Measurements from ENCODE around the gene CPEB2.

The CPEB2 gene

DNA sequence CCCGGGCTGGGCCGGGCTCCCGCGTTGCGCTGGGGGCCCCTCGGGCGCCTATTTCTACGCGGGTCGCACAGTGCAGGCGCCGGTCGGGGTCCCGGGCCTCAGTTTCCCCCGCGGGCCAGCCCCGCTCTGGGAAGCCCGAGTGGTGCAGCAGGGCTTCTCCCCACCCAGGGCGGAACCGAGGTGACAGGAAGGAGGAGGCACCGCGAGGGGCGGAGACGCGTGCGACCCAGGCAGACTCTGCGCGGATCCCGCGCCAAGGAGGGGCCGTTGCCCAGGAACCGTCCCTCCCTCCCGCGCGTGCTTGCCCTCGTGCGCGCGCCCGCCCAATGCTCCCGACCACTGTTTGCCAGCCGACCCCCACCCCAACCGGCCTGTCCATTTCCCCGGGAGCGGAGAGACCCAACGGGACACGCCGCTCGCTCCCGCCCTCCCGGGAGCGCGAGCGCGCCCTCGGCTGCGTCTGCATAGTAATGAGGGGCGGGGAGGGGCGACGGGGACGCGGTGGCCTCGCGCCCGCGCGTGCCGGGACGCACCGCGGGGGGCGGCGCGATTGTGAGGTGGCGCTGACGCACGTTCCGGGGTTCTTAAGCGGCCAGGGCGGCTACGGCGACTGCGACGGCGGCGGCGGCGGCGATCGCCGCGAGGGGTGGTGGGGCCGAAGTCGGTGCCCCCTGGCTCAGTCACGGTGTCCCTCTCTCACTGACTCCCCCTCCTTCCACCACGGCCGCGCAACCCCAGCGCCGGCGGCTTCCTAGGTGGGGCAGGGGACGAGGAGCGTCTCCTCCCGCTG lies at the start of gene CPEB2:
CPEB2 (plus strand) TSS at position 613 of the 790 bp plus-strand sequence. CDS start 193 bp downstream, outside the sequence.
- peak; percentile 95 for DNase-seq

DNA sequence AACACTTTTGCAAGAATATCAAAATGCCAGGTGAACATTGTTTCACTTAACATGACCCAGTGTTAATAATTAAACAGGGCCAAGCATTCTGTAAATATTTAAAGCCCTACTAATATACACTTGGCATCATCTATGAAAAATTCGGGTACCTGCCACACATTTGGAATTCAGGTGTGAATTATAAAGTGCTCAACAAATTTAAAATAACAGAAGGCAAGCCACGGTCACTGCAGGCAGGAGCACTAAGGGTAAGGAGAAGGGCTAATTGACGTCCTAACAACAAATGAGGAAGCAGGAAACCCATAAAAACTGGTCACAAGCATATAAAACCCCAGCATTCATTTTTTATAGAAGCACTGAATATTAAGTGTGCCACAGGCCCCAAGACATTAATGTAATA lies 43.8 kb upstream of the CPEB2 start:
- DNase-seq = no peak

DNA sequence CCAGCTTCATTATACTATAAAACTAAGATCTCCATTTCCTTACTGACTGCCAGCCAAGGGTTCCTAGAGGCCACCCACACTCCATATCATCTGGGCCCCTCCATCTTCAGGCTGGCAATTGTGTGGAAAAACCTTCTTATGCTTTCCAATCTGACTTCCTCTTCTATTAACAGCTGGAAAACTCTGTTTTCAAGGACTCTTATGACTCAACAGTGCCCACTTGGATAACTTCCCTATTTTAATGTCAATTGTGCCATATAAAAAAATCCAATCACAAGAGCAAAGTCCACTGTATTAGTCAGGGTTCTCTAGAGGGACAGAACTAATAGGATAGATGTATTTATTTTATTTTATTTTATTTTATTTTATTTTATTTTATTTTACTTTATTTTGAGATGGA lies 41.0 kb upstream of the CPEB2 start:
- DNase-seq = no peak

DNA sequence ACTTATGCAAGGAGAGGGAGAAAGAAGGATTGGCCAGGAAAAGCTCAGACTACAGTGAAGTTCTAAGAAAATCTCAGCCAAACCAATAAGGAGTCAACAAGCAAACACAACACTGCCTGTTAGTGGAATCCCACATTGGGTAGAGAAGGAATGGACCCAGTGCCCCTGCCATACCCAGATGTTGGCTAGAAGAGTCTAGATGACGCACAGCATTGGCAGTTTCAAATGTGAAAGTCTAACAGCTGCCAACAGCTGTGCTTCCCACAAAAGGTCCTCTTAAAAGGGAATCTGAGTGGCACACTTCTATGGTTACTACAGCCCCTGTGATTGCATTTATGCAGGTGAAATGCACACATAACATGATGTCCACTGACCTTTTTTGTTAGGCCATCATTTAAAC lies 37.2 kb upstream of the CPEB2 start:
- DNase-seq = no peak

DNA sequence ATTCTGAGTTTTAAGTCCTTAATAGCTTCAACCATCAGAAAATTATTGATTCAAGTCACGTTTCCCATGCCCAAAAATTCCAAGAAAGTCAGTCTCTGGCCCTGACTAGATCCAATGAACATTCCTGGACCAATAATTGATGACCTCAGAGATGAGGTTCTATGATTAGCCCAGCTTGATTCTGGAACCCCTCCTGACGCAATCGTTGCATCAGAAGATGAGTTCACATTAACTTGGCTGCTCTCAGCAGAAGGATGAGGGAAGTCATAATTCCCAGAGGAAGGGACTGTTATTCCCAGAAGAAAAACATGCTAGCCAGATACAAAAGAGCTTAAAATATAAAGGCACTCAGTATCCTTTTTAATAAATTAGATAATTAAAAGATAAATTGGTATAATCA lies 34.3 kb upstream of the CPEB2 start:
- no peak for DNase-seq

- no peak for DNase-seq
Observed at GRCh38 chr4:14977830-14978229, 24.5 kb upstream of the CPEB2 start.

GRCh38 chr4:14984448-14984847 lies 17.8 kb upstream of the CPEB2 start:
- no peak for DNase-seq

DNA sequence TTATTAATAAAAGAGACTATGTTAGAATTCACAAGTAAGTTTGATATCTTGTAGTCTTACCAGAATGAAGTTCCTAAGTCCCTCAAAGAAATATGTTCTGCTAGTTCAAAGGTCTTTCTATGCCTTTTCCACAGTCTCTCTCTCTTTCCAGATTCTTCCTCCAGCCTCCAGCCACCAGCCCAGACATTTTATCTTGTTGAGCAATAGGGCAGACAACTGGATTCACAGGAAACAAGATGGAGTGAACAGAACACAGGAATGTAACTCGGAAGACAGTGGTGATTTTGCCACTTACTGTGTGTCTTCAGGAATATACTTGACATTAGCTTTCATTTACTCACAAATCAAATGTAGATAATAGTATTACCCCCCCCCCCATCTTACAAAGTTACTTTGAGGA lies 17.1 kb upstream of the CPEB2 start:
- no peak for DNase-seq

GRCh38 chr4:14985843-14986242 lies 16.4 kb upstream of the CPEB2 start:
- DNase-seq = no peak

DNA sequence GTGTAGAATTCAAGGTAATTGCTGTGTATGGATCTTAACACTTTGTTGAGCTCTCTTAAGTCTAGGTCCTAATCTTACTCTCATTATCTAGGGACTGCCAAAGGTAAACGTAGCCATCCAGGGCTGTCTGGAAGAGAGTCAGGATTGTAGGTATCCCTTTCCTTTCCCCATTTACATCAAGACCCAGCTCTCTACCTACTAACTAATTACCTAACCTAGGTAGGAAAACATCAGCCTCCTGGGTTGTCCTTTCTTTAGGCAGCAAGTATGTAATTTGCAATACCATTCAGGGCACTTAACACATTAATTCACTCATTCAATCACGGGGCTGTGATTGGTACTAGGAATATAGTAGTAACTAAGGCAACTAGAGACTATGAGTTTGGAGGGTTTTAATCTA lies 15.2 kb upstream of the CPEB2 start:
- peak; percentile 19 for DNase-seq

DNA sequence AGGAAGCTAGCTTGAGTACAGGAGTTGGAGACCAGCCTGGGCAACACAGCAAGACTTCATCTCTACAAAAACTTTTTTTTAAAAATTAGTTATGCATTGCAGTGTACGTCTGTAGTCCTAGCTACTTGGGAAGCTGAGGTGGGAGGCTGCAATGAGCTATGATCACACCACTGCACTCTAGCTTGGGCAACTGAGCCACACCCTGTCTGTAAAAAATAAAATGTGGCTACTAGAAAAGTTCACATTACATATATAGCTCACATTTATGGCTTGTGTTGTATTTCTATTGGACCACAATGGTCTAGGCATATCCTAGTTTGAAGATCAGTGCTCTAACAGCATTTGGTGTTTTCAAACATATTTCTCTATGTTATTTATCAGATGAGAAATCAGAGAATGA lies 11.8 kb upstream of the CPEB2 start:
- no peak for DNase-seq

DNA sequence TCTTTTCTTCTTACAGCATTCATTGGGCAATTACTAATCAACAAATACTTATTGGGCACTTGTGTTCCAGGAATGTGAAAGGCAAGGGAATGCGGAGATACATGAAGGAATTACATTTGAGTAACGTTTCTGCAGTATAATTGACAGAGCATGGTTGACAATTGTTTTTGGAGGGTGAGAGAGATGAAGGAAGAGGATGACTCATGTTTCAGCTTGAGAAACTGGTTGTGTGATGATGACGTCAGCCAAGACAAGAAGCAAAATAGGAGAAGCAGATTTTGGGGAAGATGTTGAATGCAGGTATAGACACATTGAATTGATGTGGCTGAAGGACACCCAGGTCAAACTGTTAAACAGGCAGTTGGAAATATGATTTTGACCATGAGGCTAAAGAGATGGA lies 8.0 kb upstream of the CPEB2 start:
- no peak for DNase-seq

GRCh38 chr4:15001248-15001868 lies 923 bp upstream of the CPEB2 start:
- peak; percentile 88 for DNase-seq

DNA sequence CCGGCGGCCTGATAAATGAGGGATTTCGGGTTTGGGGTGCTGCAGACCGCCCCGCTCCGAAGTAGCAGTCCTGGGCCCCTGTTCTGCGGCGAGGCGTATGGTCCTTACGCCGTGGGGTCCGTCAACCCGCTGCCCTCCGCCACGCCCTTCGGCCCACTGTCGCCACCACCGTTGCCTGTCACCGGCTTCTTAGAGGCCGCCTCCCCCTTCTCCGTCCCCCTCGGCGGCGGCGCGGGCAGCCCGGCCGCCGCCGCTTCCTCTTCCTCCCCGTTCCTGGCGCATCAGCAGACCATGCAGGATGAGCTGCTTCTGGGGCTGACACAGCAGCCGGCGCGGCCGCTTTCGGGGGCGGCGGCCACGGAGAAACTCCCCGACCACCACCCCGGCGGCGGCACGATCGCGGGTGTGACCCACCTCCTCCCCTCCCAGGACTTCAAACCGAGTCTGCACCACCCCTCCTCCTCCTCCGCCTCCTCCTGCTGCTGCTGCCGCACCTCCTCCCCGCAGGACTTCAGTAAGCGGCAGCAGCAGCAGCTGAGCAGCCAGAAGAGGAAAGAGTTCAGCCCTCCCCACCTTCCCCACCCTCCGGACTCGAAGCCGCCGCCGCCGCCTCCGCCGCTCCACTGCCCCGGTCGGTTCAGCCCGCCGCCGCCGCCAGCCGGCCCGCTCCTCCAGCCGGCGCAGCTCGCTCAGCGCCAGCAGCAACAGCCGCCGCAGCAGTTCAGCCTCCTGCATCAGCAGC lies 549 bp downstream of the CPEB2 start:
- peak; percentile 80 for DNase-seq

DNA sequence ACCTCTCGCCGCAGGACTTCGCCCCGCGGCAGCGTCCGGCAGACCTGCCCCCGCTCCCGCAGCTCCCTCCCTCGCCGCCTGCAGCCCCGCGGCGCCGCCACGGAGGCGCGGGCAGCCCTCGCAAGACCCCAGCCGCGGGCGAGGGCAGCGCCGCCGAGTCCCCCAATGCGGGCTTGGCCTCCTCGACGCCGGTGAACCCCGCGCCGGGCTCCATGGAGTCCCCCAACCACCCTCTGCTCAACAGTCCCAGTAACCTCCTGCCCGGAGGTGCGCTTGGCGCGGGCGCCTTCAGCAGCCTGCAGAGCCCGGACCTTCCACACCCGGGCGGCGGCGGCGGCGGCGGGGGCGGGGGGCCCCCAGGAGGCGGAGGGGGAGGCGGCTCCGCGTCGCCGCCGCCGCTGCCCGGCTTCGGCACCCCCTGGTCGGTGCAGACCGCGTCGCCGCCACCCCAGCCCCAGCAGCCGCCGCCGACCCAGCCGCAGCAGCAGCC lies 1.2 kb downstream of the CPEB2 start:
- DNase-seq = peak; percentile 62

GRCh38 chr4:15003891-15004738 lies 1.8 kb downstream of the CPEB2 start:
- DNase-seq = peak; percentile 63

- peak; percentile 74 for DNase-seq
Observed at GRCh38 chr4:15004739-15005301, 2.5 kb downstream of the CPEB2 start.

DNA sequence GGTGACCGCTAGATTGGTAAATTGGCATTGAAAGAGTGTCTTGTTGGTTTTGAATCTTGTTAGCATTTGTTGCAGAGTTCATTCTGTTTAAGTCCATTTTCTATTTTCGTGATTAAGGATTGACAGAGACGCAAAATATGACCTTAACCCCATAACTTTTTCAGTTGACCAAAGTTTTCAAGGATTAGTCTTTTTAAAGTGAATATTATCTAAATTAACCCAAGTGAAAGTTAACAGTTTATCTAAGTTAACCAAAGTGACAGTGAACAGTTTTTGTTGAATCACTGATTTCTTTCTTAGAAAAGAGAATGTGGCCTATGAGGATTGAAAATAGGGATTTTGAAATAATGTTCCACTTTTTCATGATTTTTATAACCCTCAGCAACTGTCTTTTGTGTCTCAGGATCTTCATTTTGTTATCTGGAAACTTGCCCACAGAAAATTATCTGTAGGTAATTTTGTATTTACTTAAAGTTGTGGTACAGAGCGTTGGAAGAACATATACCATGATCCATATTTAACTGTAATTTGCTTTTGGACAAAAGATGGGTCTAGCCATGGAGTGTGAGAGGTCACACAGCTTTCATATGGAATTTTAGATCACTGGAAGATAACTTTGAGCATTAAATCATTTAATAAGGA lies 3.3 kb downstream of the CPEB2 start:
- DNase-seq = no peak

- DNase-seq = peak; percentile 23
Observed at GRCh38 chr4:15006416-15007024, 4.2 kb downstream of the CPEB2 start.

DNA sequence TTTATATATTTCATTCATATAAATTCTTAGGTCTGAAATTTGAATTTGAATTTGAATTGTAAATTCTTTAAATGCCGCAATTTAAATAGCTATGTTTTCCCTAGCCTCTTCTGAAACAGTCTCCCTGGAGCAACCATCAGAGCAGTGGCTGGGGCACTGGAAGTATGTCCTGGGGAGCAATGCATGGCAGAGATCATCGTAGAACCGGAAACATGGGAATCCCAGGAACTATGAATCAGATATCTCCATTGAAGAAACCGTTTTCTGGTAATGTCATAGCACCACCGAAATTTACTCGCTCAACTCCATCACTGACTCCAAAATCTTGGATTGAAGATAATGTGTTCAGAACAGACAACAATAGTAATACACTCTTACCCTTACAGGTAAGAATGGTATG lies 4.9 kb downstream of the CPEB2 start:
- no peak for DNase-seq

- no peak for DNase-seq
Observed at GRCh38 chr4:15010038-15010585, 7.8 kb downstream of the CPEB2 start.

All from NCI-H69 (cell line).